Naive thymus-derived CD4-positive, alpha-beta T cell (primary cell): Measurements from ENCODE around the gene GHRH. TPM values are rescaled to one million over a fixed set of nuclear protein-coding genes. Genes with fewer than 3 reads are reported as not detected.

ENCODE experiments used
- ATAC-seq: fragments of 150-1000 bp; cut with Tn5 transposase; 2 replicates; pipeline ENCODE4 v1.10.0; 2021; ENCODE audit warnings: mild to moderate bottlenecking, moderate library complexity
- CTCF ChIA-PET: fragments of 350-600 bp; sonication (Branson Sonifier 250); formaldehyde crosslinking; loops from one replicate; lab custom pipeline; 2021; ENCODE audit warnings: antibody characterized with exemption; lab: Charles Lee
- POLR2A ChIA-PET: fragments of 350-600 bp; sonication (Branson Sonifier 250); formaldehyde crosslinking; loops from one replicate; lab custom pipeline; 2021; ENCODE audit warnings: antibody characterized with exemption, inconsistent platforms; lab: Charles Lee
- DNase-seq, 9 donors: peaks; one replicate each; pipeline versions ENCODE4 v3.0.0 to v3.0.0-alpha.2; 2020 to 2022; ENCODE audit warnings: mixed read lengths in 1 of 9
- H3K27ac ChIP-seq: one replicate; pipeline ENCODE4 v1.7.0; 2013; ENCODE audit warnings: mild to moderate bottlenecking, low read depth, low read length, moderate library complexity
- H3K27me3 ChIP-seq, 2 donors: one replicate each; pipeline ENCODE4 v1.7.0; 2013; ENCODE audit warnings: low read length in 2 of 2, mild to moderate bottlenecking in 2 of 2, moderate library complexity in 2 of 2; ENCODE audit not compliant: control insufficient read depth in 2 of 2, insufficient read depth in 2 of 2
- H3K36me3 ChIP-seq, 3 experiments: 1 replicate in 2 of 3; 2 replicates in 1 of 3; pipeline ENCODE4 v1.7.0; 2013; ENCODE audit warnings: low read length in 3 of 3, mild to moderate bottlenecking in 3 of 3, moderate library complexity in 1 of 3; ENCODE audit not compliant: insufficient read depth in 3 of 3, control insufficient read depth in 2 of 3
- H3K4me1 ChIP-seq, 2 donors: one replicate each; pipeline ENCODE4 v1.7.0; 2013; ENCODE audit warnings: low read length in 2 of 2, mild to moderate bottlenecking in 2 of 2, moderate library complexity in 1 of 2; ENCODE audit not compliant: control insufficient read depth in 2 of 2, insufficient read depth in 2 of 2
- H3K4me3 ChIP-seq: 2 replicates; pipeline ENCODE4 v1.7.0; 2013; ENCODE audit warnings: mild to moderate bottlenecking, low read length
- H3K9me3 ChIP-seq, 3 experiments: 1 replicate in 2 of 3; 2 replicates in 1 of 3; pipeline ENCODE4 v1.7.0; 2013; ENCODE audit warnings: low read length in 3 of 3; ENCODE audit not compliant: control insufficient read depth in 2 of 3
- H3K27ac Mint-ChIP-seq, 9 donors: one replicate each; pipeline ENCODE4 v1.8.0; 2020 to 2022; ENCODE audit warnings: mixed read lengths in 9 of 9, mild to moderate bottlenecking in 8 of 9, moderate library complexity in 5 of 9, inconsistent platforms in 2 of 9
- H3K27me3 Mint-ChIP-seq, 5 donors: one replicate each; pipeline ENCODE4 v1.8.0; 2021 to 2022; ENCODE audit warnings: mixed read lengths in 5 of 5, mild to moderate bottlenecking in 1 of 5
- H3K36me3 Mint-ChIP-seq, 5 donors: one replicate each; pipeline ENCODE4 v1.8.0; 2020 to 2022; ENCODE audit warnings: mixed read lengths in 5 of 5, mild to moderate bottlenecking in 3 of 5, inconsistent platforms in 1 of 5
- H3K4me1 Mint-ChIP-seq, 7 donors: one replicate each; pipeline ENCODE4 v1.8.0; 2020 to 2022; ENCODE audit warnings: mixed read lengths in 7 of 7, mild to moderate bottlenecking in 3 of 7, inconsistent platforms in 1 of 7
- H3K4me3 Mint-ChIP-seq, 10 donors: one replicate each; pipeline ENCODE4 v1.8.0; 2020 to 2022; ENCODE audit warnings: mild to moderate bottlenecking in 10 of 10, mixed read lengths in 10 of 10, moderate library complexity in 6 of 10, inconsistent platforms in 2 of 10
- H3K9me3 Mint-ChIP-seq, 11 donors: one replicate each; pipeline ENCODE4 v1.8.0; 2020 to 2022; ENCODE audit warnings: mixed read lengths in 11 of 11, mild to moderate bottlenecking in 4 of 11, inconsistent platforms in 1 of 11, moderate library complexity in 1 of 11
- intact Hi-C, 2 donors: fragments of 100-400 bp; cut with micrococcal nuclease; formaldehyde crosslinking; loops; one replicate each; pipeline ENCODE4 v1.15.1; 2023
- polyA plus RNA-seq, 2 donors: library from polyadenylated mRNA; unstranded; fragments of 300-500 nt; fragmentation: Illumina TruSeq; gene quantifications; one replicate each; pipeline ENCODE4 v1.2.3, GENCODE V29; 2021
- total RNA-seq, 6 experiments: library from RNA in 5 of 6; stranded (reverse) in 5 of 6; gene quantifications; 1 replicate in 5 of 6; 2 replicates in 1 of 6; pipeline ENCODE4 v1.2.3 and lab custom pipeline; 2021 to 2026

The GHRH gene, protein sequence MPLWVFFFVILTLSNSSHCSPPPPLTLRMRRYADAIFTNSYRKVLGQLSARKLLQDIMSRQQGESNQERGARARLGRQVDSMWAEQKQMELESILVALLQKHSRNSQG
- total RNA-seq = not detected
- not detected for polyA plus RNA-seq
- total RNA-seq (lab: John Stamatoyannopoulos, UW) = not detected

DNA sequence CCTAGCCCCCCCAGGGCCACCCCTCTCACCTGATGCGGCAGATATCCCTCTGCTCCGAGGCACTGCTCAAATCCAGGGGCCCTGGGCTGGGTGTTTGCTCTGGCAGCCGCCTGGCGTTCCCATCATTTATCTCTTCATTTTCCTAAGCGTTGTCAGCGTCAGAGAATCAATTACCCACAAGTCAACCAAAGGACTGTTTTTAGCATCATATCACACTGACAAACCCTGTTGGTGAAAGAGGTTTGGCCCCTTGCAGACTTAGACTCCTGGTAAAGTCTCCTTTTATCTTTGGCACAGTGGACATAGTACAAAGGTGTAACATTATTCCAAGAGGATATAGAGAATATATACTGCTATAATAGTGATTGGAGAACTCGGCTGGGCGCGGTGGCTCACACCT, at the start of gene GHRH:
Gene GHRH (minus strand): TSS at position 101 of the 400 bp plus-strand sequence. CDS start 4,925 bp downstream, outside the sequence.
- ATAC-seq (no peak), DNase-seq (no peak)
- Histone ChIP-seq H3K27ac (no peak within 1 kb of the TSS), H3K4me3 (no peak within 1 kb of the TSS), H3K36me3 (no peaks in the 10 kb centered on the region), H3K4me1 (no peaks in the 10 kb centered on the region), H3K27me3 (no peaks in the 10 kb centered on the region), H3K9me3 (no peaks in the 10 kb centered on the region)
- intact Hi-C loops = no loop called here
- Mint-ChIP-seq H3K27ac (no peak within 1 kb of the TSS), H3K4me3 (no peak within 1 kb of the TSS), H3K27me3 (peaks cover 0 to 9% (median 6%) of the 10 kb centered on the region in 5 donors), H3K9me3 (no peaks in the 10 kb centered on the region), H3K36me3 (no peaks in the 10 kb centered on the region), H3K4me1 (peaks cover 0 to 1% (median 0%) of the 10 kb centered on the region in 7 donors)
- ChIA-PET POLR2A (no interaction called here), CTCF (no interaction called here)

DNA sequence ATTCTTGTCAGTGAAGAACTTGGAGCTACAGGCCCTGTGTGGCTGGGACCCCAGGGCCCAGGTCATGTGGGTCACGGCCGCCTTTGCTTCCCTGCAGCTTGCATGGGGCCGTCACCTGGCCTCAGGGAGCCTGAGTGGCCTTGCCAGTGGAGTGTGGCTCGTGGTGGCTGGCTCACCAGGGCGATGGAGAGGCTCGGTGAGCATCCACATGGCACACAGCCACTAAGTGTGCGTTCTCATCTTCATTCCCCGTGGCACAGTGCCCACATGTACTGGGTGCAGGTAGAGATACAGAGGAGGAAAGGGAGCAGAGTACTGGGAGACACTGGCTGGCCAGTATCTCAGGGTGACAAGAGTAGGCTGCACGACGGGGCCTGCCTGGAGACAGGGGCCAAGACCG, 49.3 kb upstream of the GHRH start:
- ChIA-PET POLR2A (no interaction called here), CTCF (no interaction called here)
- Mint-ChIP-seq H3K4me1 (peaks cover 11 to 36% (median 25%) of the 10 kb centered on the region in 7 donors), H3K36me3 (peaks cover 0 to 34% (median 5%) of the 10 kb centered on the region in 5 donors), H3K4me3 (no peak overlapping the region), H3K9me3 (no peaks in the 10 kb centered on the region), H3K27me3 (no peaks in the 10 kb centered on the region), H3K27ac (peak overlapping the region in 1 of 9 donors; percentile 36)
- H3K27ac ChIP-seq = no peak overlapping the region
- no peak overlapping the region for H3K4me3 ChIP-seq
- H3K9me3 ChIP-seq = no peaks in the 10 kb centered on the region
- no peaks in the 10 kb centered on the region for H3K27me3 ChIP-seq
- intact Hi-C loops = no loop called here
- H3K36me3 ChIP-seq = peaks cover 0 to 17% (median 5%) of the 10 kb centered on the region in 3 experiments
- peaks cover 0 to 5% of the 10 kb centered on the region in 2 donors for H3K4me1 ChIP-seq
- no peak for ATAC-seq
- DNase-seq = no peak

DNA sequence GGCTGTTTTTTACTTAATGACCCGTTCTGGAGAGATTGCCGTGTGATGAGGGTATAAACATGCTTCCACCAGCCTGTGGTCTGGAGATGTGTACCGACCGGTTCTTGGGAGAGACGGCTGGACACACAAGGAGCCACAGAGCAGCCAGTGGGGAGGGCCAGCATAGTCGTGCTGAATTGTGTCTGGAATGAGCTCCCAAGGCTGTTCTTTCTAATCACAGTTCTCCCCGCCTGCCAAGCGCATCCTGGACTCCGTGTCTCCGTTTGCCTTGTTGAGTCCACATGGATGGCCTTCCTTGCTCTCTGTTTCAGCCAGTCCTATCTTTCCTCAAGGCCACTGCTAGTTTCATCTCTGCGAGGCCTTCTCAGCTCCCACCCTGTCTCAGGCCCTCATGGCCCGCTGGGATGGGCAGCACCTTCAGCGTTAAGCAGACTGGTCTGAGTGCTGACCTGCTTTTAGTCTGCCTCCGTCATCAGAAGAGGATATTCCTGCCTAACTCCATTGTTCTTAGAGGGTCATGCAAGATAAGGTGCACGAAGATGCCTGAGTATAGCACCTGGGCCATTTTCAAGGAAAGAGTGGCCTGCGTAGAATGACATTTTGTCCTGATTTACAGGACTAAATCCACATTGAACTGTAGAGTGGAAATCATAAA, 48.4 kb upstream of the GHRH start:
- DNase-seq = no peak

DNA sequence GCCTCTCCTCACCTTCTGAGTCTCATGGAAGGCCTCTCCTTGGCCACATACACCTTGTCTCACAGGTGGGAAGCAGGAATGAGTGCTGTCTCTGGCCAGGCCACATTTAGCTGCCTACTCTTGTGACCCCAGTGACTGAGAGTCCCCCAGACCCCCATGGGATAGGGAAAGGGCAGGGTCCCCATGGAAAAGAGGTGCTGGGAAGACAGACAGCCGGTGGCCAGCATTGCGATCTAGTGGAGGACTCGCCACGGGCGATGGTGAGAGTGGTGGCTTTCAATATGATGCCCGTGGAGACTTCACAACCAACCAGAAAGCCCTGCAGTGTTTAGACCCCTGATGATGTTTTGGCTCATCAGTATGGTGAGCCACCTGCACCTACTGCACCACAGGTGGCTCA, 47.7 kb upstream of the GHRH start:
- Histone ChIP-seq H3K9me3 (no peaks in the 10 kb centered on the region), H3K36me3 (peaks cover 0 to 31% (median 5%) of the 10 kb centered on the region in 3 experiments), H3K27me3 (no peaks in the 10 kb centered on the region), H3K4me3 (no peak overlapping the region), H3K27ac (no peak overlapping the region), H3K4me1 (no peaks in the 10 kb centered on the region)
- H3K4me3 Mint-ChIP-seq = no peak overlapping the region
- intact Hi-C loops = no loop called here
- H3K27ac Mint-ChIP-seq = peak overlapping the region in 2 of 9 donors; percentile 42 to 62
- POLR2A ChIA-PET = no interaction called here
- no peaks in the 10 kb centered on the region for H3K9me3 Mint-ChIP-seq
- H3K4me1 Mint-ChIP-seq = peaks cover 9 to 22% (median 18%) of the 10 kb centered on the region in 7 donors
- H3K27me3 Mint-ChIP-seq = no peaks in the 10 kb centered on the region
- DNase-seq (no peak), ATAC-seq (no peak)
- peaks cover 0 to 41% (median 7%) of the 10 kb centered on the region in 5 donors for H3K36me3 Mint-ChIP-seq
- CTCF ChIA-PET = no interaction called here

More for the DNA sequence above, 48.4 kb upstream of the GHRH start:
- H3K36me3 Mint-ChIP-seq = peaks cover 0 to 38% (median 7%) of the 10 kb centered on the region in 5 donors
- CTCF ChIA-PET = no interaction called here
- Histone ChIP-seq H3K4me1 (no peaks in the 10 kb centered on the region), H3K4me3 (no peak overlapping the region), H3K36me3 (peaks cover 0 to 23% (median 5%) of the 10 kb centered on the region in 3 experiments), H3K27ac (no peak overlapping the region), H3K9me3 (no peaks in the 10 kb centered on the region), H3K27me3 (no peaks in the 10 kb centered on the region)
- peak overlapping the region in 1 of 9 donors; percentile 25 for H3K27ac Mint-ChIP-seq
- POLR2A ChIA-PET = no interaction called here
- H3K27me3 Mint-ChIP-seq = no peaks in the 10 kb centered on the region
- no peak overlapping the region for H3K4me3 Mint-ChIP-seq
- ATAC-seq = no peak
- intact Hi-C loops = no loop called here
- H3K9me3 Mint-ChIP-seq = no peaks in the 10 kb centered on the region
- peaks cover 13 to 28% (median 17%) of the 10 kb centered on the region in 7 donors for H3K4me1 Mint-ChIP-seq

DNA sequence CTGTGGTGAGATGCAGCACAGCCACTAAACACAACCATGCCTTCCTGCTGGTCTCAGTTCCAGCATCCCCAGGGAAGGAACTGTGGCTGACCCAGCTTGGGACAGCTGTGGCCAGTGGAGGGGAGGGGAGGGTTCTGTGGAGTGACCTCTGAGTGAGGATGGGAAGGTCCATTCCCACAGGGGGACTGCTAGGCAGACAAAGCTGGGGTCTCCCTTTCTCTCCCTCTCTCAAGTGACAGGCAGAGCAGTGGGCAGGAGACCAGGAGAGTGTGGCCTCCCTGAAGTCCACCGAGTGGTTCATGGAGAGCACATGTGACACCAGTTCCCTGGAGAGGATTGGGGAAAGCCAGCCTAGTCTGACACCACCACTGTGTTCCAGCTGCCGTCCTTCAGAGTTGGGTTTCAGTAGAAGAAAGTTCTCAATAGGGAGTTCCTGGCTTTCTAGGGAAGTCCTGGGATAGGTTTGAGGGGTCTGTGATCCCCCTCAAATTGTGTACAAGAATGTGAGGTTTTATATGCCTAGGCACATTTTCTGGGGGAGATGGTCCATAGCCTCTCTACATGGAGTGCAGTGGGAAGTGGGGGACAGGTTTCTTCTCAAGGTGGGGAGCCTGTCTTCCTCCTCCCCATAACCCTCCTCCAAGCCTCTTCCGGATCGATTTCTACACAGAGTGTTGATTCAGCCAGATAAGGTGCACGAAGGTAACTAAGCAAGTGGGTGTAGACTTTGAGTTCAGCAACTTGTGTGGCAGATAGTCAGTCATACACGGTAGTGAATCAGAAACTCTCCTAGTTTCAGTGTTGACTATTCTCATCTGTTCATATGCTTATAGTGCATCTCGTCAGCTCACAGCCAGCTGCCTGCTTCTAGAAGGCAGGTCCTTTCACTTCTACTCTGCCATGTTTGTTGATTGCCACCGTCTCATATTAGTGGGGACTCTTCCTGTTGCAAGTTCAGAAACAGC, 46.8 kb upstream of the GHRH start:
- H3K27ac ChIP-seq = no peak overlapping the region
- Mint-ChIP-seq H3K4me3 (peak overlapping the region in 1 of 10 donors; percentile 8), H3K36me3 (peaks cover 3 to 45% (median 3%) of the 10 kb centered on the region in 5 donors), H3K9me3 (no peaks in the 10 kb centered on the region), H3K27me3 (no peaks in the 10 kb centered on the region), H3K27ac (peak overlapping the region in 4 of 9 donors; percentile 7 to 62 (median 36)), H3K4me1 (peaks cover 3 to 19% (median 11%) of the 10 kb centered on the region in 7 donors)
- CTCF ChIA-PET = no interaction called here
- peaks cover 0 to 37% (median 5%) of the 10 kb centered on the region in 3 experiments for H3K36me3 ChIP-seq
- no peaks in the 10 kb centered on the region for H3K4me1 ChIP-seq
- intact Hi-C loops = no loop called here
- DNase-seq (no peak), ATAC-seq (no peak)
- H3K4me3 ChIP-seq = no peak overlapping the region
- POLR2A ChIA-PET = no interaction called here
- no peaks in the 10 kb centered on the region for H3K9me3 ChIP-seq
- H3K27me3 ChIP-seq = no peaks in the 10 kb centered on the region

DNA sequence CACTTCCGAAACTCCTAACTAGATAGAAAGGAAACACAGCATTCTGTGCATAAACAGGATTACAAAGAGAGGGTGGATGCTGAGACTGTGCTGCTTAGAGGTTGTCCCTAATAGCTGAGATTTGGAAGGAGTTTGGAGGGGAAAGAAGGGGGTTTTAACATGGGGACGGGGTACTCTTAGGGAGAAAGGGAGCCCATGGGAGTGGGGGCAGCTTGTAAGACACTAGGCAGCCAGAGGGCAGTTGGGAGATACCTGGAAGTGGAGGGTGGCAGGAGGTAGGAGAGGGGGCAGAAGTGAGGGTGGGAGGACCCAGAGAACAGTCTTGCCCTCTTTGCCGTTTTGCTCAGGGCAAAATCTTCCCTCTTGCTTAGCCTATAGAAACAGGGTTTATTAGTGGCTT, 44.2 kb upstream of the GHRH start:
- Mint-ChIP-seq H3K36me3 (peaks cover 7 to 54% (median 21%) of the 10 kb centered on the region in 5 donors), H3K27ac (no peak overlapping the region)
- H3K27ac ChIP-seq = no peak overlapping the region

More for the DNA sequence above, 44.2 kb upstream of the GHRH start:
- Mint-ChIP-seq H3K27me3 (no peaks in the 10 kb centered on the region), H3K4me3 (no peak overlapping the region), H3K9me3 (no peaks in the 10 kb centered on the region), H3K4me1 (peaks cover 7 to 19% (median 11%) of the 10 kb centered on the region in 7 donors)
- Histone ChIP-seq H3K4me3 (no peak overlapping the region), H3K27me3 (no peaks in the 10 kb centered on the region), H3K36me3 (peaks cover 8 to 55% (median 9%) of the 10 kb centered on the region in 3 experiments), H3K4me1 (no peaks in the 10 kb centered on the region), H3K9me3 (no peaks in the 10 kb centered on the region)
- ATAC-seq (no peak), DNase-seq (no peak)
- ChIA-PET CTCF (no interaction called here), POLR2A (interaction anchor here (0.8 kb wide), 1 partner anchor 232 kb away, joined by 3 read pairs; no protein-coding TSS in a partner anchor)
- intact Hi-C loops = no loop called here
